Heart left ventricle (tissue), 13 donors: ENCODE results near the gene ZG16B.

Source experiments
- POLR2A ChIP-seq, 2 donors: fragments of 450-650 bp; IDR thresholded peaks; one replicate each; pipeline ENCODE4 v1.6.1; 2017; ENCODE audit warnings: antibody characterized with exemption in 2 of 2, mild to moderate bottlenecking in 2 of 2, moderate library complexity in 2 of 2
- TF ChIP-seq, protein P1 (sequence below), 12 donors: fragments of 200-600 bp; sonication (generic) in 4 of 12; IDR thresholded peaks; one replicate each; pipeline versions ENCODE4 v1.5.0 to v1.8.0; 2018 to 2022; ENCODE audit warnings: antibody characterized with exemption in 12 of 12, mild to moderate bottlenecking in 5 of 12
- donor health status: ischemic (EF 13 %, LVEDD 7.1; RV severe dilation, severe dysfunction).
- donor health status: DM: no; HTN: yes; CAD: no.
- donor health status: DM: no; HTN: no; CAD: no.
- donor health status: ischemic (EF 25% LVEDD 6.9; RV normal size, moderate dysfunction).
- donor health status: ischemic (EF 25% LVEDD 5.7; RV mildly dilated, moderate dysfunction).
- donor health status: ischemic (EF 35%, LVEDD 5.7; RV mildly dilated, moderate dysfunction).
- donor health status: nonischemic (EF 11% LVEDD 7.7; RV severe dilation, severe dysfunction).
- donor health status: DM: yes; HTN: yes; CAD: no.
- donor health status: PGD.
- donor health status: ischemic (EF 29% LVEDD 5.4; RV normal size, mild dysfunction).
- donor health status: nonischemic (EF 23%, LVEDD 6.1; RV moderate dilation, normal function).

DNA sequence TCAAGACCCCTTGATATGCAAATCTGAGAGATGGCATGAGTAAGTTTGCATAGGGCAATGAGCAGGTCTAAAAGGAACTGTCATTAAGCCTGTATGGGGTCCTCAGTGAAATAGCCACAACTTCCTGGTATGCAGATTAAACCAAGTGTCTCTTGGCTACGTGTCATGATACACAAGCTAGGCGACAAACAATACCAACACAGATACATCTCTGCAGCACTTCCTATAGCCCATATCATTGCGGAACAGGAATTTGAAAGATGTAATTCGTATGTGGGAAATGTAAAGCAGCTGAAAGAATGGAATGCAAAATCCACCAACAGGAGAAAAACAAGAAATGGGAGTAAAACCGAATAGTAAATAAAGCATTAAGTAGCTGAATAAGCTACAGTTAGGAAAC is 15.0 kb downstream of the ZG16B start:
- TF ChIP-seq, protein P1, sequence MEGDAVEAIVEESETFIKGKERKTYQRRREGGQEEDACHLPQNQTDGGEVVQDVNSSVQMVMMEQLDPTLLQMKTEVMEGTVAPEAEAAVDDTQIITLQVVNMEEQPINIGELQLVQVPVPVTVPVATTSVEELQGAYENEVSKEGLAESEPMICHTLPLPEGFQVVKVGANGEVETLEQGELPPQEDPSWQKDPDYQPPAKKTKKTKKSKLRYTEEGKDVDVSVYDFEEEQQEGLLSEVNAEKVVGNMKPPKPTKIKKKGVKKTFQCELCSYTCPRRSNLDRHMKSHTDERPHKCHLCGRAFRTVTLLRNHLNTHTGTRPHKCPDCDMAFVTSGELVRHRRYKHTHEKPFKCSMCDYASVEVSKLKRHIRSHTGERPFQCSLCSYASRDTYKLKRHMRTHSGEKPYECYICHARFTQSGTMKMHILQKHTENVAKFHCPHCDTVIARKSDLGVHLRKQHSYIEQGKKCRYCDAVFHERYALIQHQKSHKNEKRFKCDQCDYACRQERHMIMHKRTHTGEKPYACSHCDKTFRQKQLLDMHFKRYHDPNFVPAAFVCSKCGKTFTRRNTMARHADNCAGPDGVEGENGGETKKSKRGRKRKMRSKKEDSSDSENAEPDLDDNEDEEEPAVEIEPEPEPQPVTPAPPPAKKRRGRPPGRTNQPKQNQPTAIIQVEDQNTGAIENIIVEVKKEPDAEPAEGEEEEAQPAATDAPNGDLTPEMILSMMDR (IDR thresholded peaks at IDR 0.05) = no peak
- no peak for TF ChIP-seq POLR2A (IDR thresholded peaks at IDR 0.05)
